Common myeloid progenitor, CD34-positive (primary cell): Measurements from ENCODE around the gene EXOC1L.

ENCODE experiments used
- CTCF ChIA-PET: fragments of 350-600 bp; sonication (Branson Sonifier 250); formaldehyde crosslinking; loops from one replicate; lab custom pipeline; 2021; ENCODE audit warnings: antibody characterized with exemption; lab: Charles Lee
- POLR2A ChIA-PET: fragments of 350-600 bp; sonication (Branson Sonifier 250); formaldehyde crosslinking; loops from one replicate; lab custom pipeline; 2021; ENCODE audit warnings: antibody characterized with exemption; lab: Charles Lee
- DNase-seq, 3 donors: peaks; one replicate each; pipeline versions ENCODE4 v3.0.0 to v3.0.0-alpha.2; 2013
- H3K27ac ChIP-seq, 2 experiments: 1 replicate in 1 of 2; 2 replicates in 1 of 2; pipeline ENCODE4 v1.7.0; 2013; ENCODE audit warnings: inconsistent platforms in 2 of 2, low read length in 2 of 2, mild to moderate bottlenecking in 2 of 2, low read depth in 1 of 2, moderate library complexity in 1 of 2; ENCODE audit not compliant: severe bottlenecking in 2 of 2, insufficient read depth in 1 of 2, poor library complexity in 1 of 2
- H3K27me3 ChIP-seq, 5 experiments: replicated peaks in 2 of 5; 1 replicate in 3 of 5; 2 replicates in 2 of 5; pipeline versions ENCODE4 v1.6.1 to v1.7.0; 2013; ENCODE audit warnings: low read length in 4 of 5, mild to moderate bottlenecking in 2 of 5, moderate library complexity in 2 of 5, inconsistent platforms in 1 of 5; ENCODE audit not compliant: insufficient read depth in 5 of 5, control insufficient read depth in 4 of 5
- H3K36me3 ChIP-seq, 4 experiments: 1 replicate in 2 of 4; 2 replicates in 2 of 4; pipeline versions ENCODE4 v1.6.1 to v1.7.0; 2013; ENCODE audit warnings: low read length in 3 of 4, control low read depth in 1 of 4, mild to moderate bottlenecking in 1 of 4; ENCODE audit not compliant: control insufficient read depth in 4 of 4, insufficient read depth in 4 of 4
- H3K4me1 ChIP-seq, 4 experiments: 1 replicate in 3 of 4; 2 replicates in 1 of 4; pipeline versions ENCODE4 v1.6.1 to v1.7.1; 2013; ENCODE audit warnings: low read length in 3 of 4, mild to moderate bottlenecking in 3 of 4, control low read depth in 1 of 4, inconsistent platforms in 1 of 4, moderate library complexity in 1 of 4; ENCODE audit not compliant: control insufficient read depth in 4 of 4, insufficient read depth in 4 of 4; ENCODE audit errors: control extremely low read depth in 1 of 4
- H3K4me3 ChIP-seq, 7 experiments: 1 replicate in 4 of 7; 2 replicates in 3 of 7; pipeline versions ENCODE4 v1.5.1 to v1.7.0; 2013; ENCODE audit warnings: mild to moderate bottlenecking in 7 of 7, low read length in 6 of 7, moderate library complexity in 6 of 7, inconsistent platforms in 2 of 7, low read depth in 2 of 7, control low read depth in 1 of 7; ENCODE audit not compliant: insufficient read depth in 4 of 7, control insufficient read depth in 1 of 7; ENCODE audit errors: extremely low read depth in 1 of 7
- H3K9me3 ChIP-seq, 5 experiments: 1 replicate in 4 of 5; 2 replicates in 1 of 5; pipeline versions ENCODE4 v1.6.1 to v1.7.1; 2013; ENCODE audit warnings: low read length in 4 of 5, mild to moderate bottlenecking in 2 of 5, inconsistent platforms in 1 of 5, low read depth in 1 of 5, moderate library complexity in 1 of 5; ENCODE audit not compliant: control insufficient read depth in 4 of 5, insufficient read depth in 2 of 5; ENCODE audit errors: control extremely low read depth in 1 of 5
- WGBS: methylation state at CpG from one replicate; pipeline ENCODE4 v1.1.5; 2013; ENCODE audit not compliant: insufficient coverage; 5-methylcytosine and 5-hydroxymethylcytosine counted together

The EXOC1L gene

GRCh38 chr4:55793479-55793878 is 26.1 kb upstream of the EXOC1L start:
- Histone ChIP-seq H3K9me3 (peaks cover 1 to 5% (median 2%) of the 10 kb centered on the region in 5 experiments), H3K27me3 (peaks cover 13 to 68% (median 15%) of the 10 kb centered on the region in 5 experiments), H3K27ac (no peak overlapping the region), H3K4me1 (peaks cover 0 to 7% (median 3%) of the 10 kb centered on the region in 4 experiments), H3K4me3 (peak overlapping the region in 2 of 7 experiments; percentile 46 to 63), H3K36me3 (no peaks in the 10 kb centered on the region)
- peak in 1 of 3 donors; percentile 1 for DNase-seq
- ChIA-PET POLR2A (no interaction called here), CTCF (no interaction called here)
- 7% methylated on average over 21 of the region's 33 CpGs for WGBS

GRCh38 chr4:55794053-55794452 is 25.5 kb upstream of the EXOC1L start:
- Histone ChIP-seq H3K27me3 (peaks cover 13 to 67% (median 15%) of the 10 kb centered on the region in 5 experiments), H3K27ac (no peak overlapping the region), H3K9me3 (peaks cover 1 to 5% (median 2%) of the 10 kb centered on the region in 5 experiments), H3K36me3 (no peaks in the 10 kb centered on the region), H3K4me1 (peaks cover 0 to 7% (median 3%) of the 10 kb centered on the region in 4 experiments), H3K4me3 (peak overlapping the region in 1 of 7 experiments; percentile 46)
- DNase-seq: no peak
- CTCF ChIA-PET: interaction anchor here (1.4 kb wide), 1 partner anchor 7 kb away, joined by 3 read pairs; no protein-coding TSS in a partner anchor
- 62% methylated on average over 21 of the region's 23 CpGs for WGBS
- POLR2A ChIA-PET: no interaction called here

- H3K9me3 ChIP-seq: peaks cover 1 to 5% (median 2%) of the 10 kb centered on the region in 5 experiments
- no peak overlapping the region for H3K4me3 ChIP-seq
- no peak for DNase-seq
- H3K27me3 ChIP-seq: peaks cover 13 to 65% (median 15%) of the 10 kb centered on the region in 5 experiments
- H3K36me3 ChIP-seq: no peaks in the 10 kb centered on the region
- ChIA-PET CTCF (interaction anchor here (1.4 kb wide), 1 partner anchor 9 kb away, joined by 3 read pairs; no protein-coding TSS in a partner anchor), POLR2A (no interaction called here)
- H3K27ac ChIP-seq: no peak overlapping the region
- 100% methylated on average over 1 of the region's 1 CpG for WGBS
- peaks cover 0 to 7% (median 3%) of the 10 kb centered on the region in 4 experiments for H3K4me1 ChIP-seq
Observed at GRCh38 chr4:55795341-55795740, 24.2 kb upstream of the EXOC1L start.

- CTCF ChIA-PET: interaction anchor here (1.4 kb wide), 1 partner anchor 11 kb away, joined by 5 read pairs; no protein-coding TSS in a partner anchor
- Histone ChIP-seq H3K27ac (no peak overlapping the region), H3K4me3 (no peak overlapping the region), H3K27me3 (peaks cover 0 to 11% (median 3%) of the 10 kb centered on the region in 5 experiments), H3K4me1 (no peaks in the 10 kb centered on the region), H3K9me3 (peaks cover 0 to 2% (median 0%) of the 10 kb centered on the region in 5 experiments), H3K36me3 (no peaks in the 10 kb centered on the region)
- POLR2A ChIA-PET: no interaction called here
- 100% methylated on average over 1 of the region's 1 CpG for WGBS
- no peak for DNase-seq
Observed at GRCh38 chr4:55801498-55801897, 18.1 kb upstream of the EXOC1L start.

GRCh38 chr4:55807556-55807955 is 12.0 kb upstream of the EXOC1L start:
- Histone ChIP-seq H3K27ac (no peak overlapping the region), H3K36me3 (no peaks in the 10 kb centered on the region), H3K9me3 (no peaks in the 10 kb centered on the region), H3K4me3 (no peak overlapping the region), H3K4me1 (no peaks in the 10 kb centered on the region), H3K27me3 (no peaks in the 10 kb centered on the region)
- ChIA-PET CTCF (no interaction called here), POLR2A (no interaction called here)
- no peak for DNase-seq

GRCh38 chr4:55808186-55808585 is 11.4 kb upstream of the EXOC1L start:
- DNase-seq: no peak
- Histone ChIP-seq H3K27ac (no peak overlapping the region), H3K27me3 (no peaks in the 10 kb centered on the region), H3K9me3 (peaks cover 0 to under 1% (median 0%) of the 10 kb centered on the region in 5 experiments), H3K4me1 (no peaks in the 10 kb centered on the region), H3K4me3 (no peak overlapping the region), H3K36me3 (no peaks in the 10 kb centered on the region)
- ChIA-PET POLR2A (no interaction called here), CTCF (no interaction called here)
- no CpG with 5 or more reads among the region's 2 CpGs for WGBS

- Histone ChIP-seq H3K27me3 (no peaks in the 10 kb centered on the region), H3K36me3 (no peaks in the 10 kb centered on the region), H3K4me3 (no peak overlapping the region), H3K4me1 (no peaks in the 10 kb centered on the region), H3K27ac (no peak overlapping the region), H3K9me3 (peaks cover 0 to 3% (median 2%) of the 10 kb centered on the region in 5 experiments)
- ChIA-PET POLR2A (no interaction called here), CTCF (no interaction called here)
- 96% methylated on average over 5 of the region's 5 CpGs for WGBS
- no peak for DNase-seq
Observed at GRCh38 chr4:55808632-55809031, 11.0 kb upstream of the EXOC1L start.
